Measurements from ENCODE around the gene FNDC3B. TPM values are rescaled to one million over a fixed set of nuclear protein-coding genes. Genes with fewer than 3 reads are reported as not detected.

Gene FNDC3B
- total and polyA plus RNA-seq, 2 of the 8 experiments (the other 6 are each of a cell fraction or from before 2014, with no cell fraction given): 14.1 to 44.4 TPM

GRCh38 chr3:172173316-172174254 lies 134.2 kb downstream of the FNDC3B start:
- DNase-seq (ENCODE audit: low read depth in 1 of 2, low spot score in 2 of 2): no peak
- Histone ChIP-seq H2AFZ (ENCODE audit: low read length) (no peak overlapping the region), H2AK5ac (ENCODE audit: low read depth, low read length) (no peak overlapping the region; the same call in 1 of the 2 replicates), H2BK5ac (ENCODE audit: low read depth, low read length) (peak overlapping the region; percentile 69; the same call in 1 of the 2 replicates), H3K79me1 (ENCODE audit: low read depth, low read length) (peaks cover 2% of the 10 kb centered on the region; the same call in 1 of the 2 replicates), H2BK15ac (ENCODE audit: low read length) (no peak overlapping the region), H3K9me3 (ENCODE audit: insufficient read depth in 2 of 2, low read depth in 1 of 2, low read length in 1 of 2) (no peaks in the 10 kb centered on the region), H4K5ac (ENCODE audit: insufficient read length, low read depth, low read length) (peak overlapping the region; percentile 43), H2BK12ac (ENCODE audit: low read depth, low read length) (peak overlapping the region; percentile 75; the same call in 1 of the 2 replicates), H3K9ac (replicated peaks in 1 of 4; ENCODE audit: extremely low read depth in 1 of 4, low read depth in 3 of 4, low read length in 3 of 4) (no peak overlapping the region; a peak in 1 of 7 replicates), H3K4me1 (replicated peaks in 1 of 4; ENCODE audit: control insufficient read depth in 3 of 4, insufficient read depth in 4 of 4, low read length in 3 of 4) (peaks cover 12 to 39% (median 26%) of the 10 kb centered on the region in 4 experiments; a peak in 5 of 7 replicates), H4K20me1 (replicated peaks in 1 of 2; ENCODE audit: control insufficient read depth in 1 of 2, insufficient read depth in 2 of 2, low read length in 2 of 2) (peaks cover 0 to 2% of the 10 kb centered on the region in 2 experiments), H3K79me2 (ENCODE audit: control insufficient read depth in 1 of 2, insufficient read depth in 2 of 2, low read length in 2 of 2) (peaks cover 4 to 55% of the 10 kb centered on the region in 2 experiments), H3K14ac (ENCODE audit: insufficient read length) (no peak overlapping the region), H3K36me3 (ENCODE audit: control insufficient read depth in 2 of 4, insufficient read depth in 4 of 4, low read length in 3 of 4) (no peaks in the 10 kb centered on the region; a peak in 1 of 8 replicates), H3K23ac (ENCODE audit: insufficient read length) (no peak overlapping the region), H4K8ac (ENCODE audit: extremely low read depth, insufficient read depth, low read length) (no peak overlapping the region), H3K27ac (ENCODE audit: low read depth, low read length) (no peak overlapping the region), H3K56ac (replicated peaks; ENCODE audit: insufficient read length, low read depth, low read length) (no peak overlapping the region), H3K4me3 (ENCODE audit: extremely low read depth in 1 of 4, insufficient read depth in 2 of 4, low read depth in 3 of 4, low read length in 4 of 4) (no peak overlapping the region), H3K18ac (ENCODE audit: extremely low read depth, low read length) (no peak overlapping the region), H3K27me3 (replicated peaks in 1 of 4; ENCODE audit: control insufficient read depth in 3 of 4, extremely low read depth in 1 of 4, insufficient read depth in 3 of 4, low read length in 3 of 4) (no peaks in the 10 kb centered on the region), H4K91ac (replicated peaks; ENCODE audit: insufficient read length, low read length) (peak overlapping the region; percentile 27), H3K4ac (replicated peaks; ENCODE audit: insufficient read length, low read depth, low read length) (no peak overlapping the region), H2BK120ac (replicated peaks; ENCODE audit: low read depth, low read length) (no peak overlapping the region), H3K23me2 (ENCODE audit: low read depth, low read length) (no peaks in the 10 kb centered on the region), H2BK20ac (ENCODE audit: low read length) (peak overlapping the region; percentile 76; the same call in 1 of the 2 replicates), H3K4me2 (ENCODE audit: insufficient read depth in 1 of 2, low read depth in 2 of 2, low read length in 2 of 2) (peak overlapping the region in 1 of 2 experiments; percentile 24; a peak in 1 of 4 replicates)
- CTCF ChIA-PET (ENCODE audit: partially characterized antibody): interaction anchor here (1.0 to 1.9 kb wide), 3 partner anchors 11 to 159 kb away, joined by 4 to 5 read pairs (median 5); no protein-coding TSS in a partner anchor
- no peak for FAIRE-seq
- 75% methylated on average over 13 of the region's 13 CpGs; no CpG with 5 or more reads in 1 of the 2 experiments for WGBS, 2 experiments (ENCODE audit: extremely low coverage in 1 of 2, insufficient coverage in 1 of 2, insufficient read length in 1 of 2, insufficient replicate concordance in 2 of 2, low coverage in 1 of 2, low lambda C conversion rate in 2 of 2, missing lambda C conversion rate in 1 of 2)
- no peak for TF ChIP-seq TAF7 (optimal IDR thresholded peaks at IDR 0.05; ENCODE audit: borderline replicate concordance, low read depth, low read length)
- TF ChIP-seq FOSL1 (IDR thresholded peaks at IDR 0.05; ENCODE audit: insufficient read depth, low read depth, low read length): no peak
- TF ChIP-seq NANOG (IDR thresholded peaks at IDR 0.05; ENCODE audit: insufficient read depth, low read depth, low read length, poor library complexity, severe bottlenecking): no peak
- POLR2A ChIA-PET (ENCODE audit: partially characterized antibody): interaction anchor here (1.5 kb wide), 1 partner anchor 30 kb away, joined by 3 read pairs; no protein-coding TSS in a partner anchor
